ENCODE data around the gene GFER.

GFER gene

DNA sequence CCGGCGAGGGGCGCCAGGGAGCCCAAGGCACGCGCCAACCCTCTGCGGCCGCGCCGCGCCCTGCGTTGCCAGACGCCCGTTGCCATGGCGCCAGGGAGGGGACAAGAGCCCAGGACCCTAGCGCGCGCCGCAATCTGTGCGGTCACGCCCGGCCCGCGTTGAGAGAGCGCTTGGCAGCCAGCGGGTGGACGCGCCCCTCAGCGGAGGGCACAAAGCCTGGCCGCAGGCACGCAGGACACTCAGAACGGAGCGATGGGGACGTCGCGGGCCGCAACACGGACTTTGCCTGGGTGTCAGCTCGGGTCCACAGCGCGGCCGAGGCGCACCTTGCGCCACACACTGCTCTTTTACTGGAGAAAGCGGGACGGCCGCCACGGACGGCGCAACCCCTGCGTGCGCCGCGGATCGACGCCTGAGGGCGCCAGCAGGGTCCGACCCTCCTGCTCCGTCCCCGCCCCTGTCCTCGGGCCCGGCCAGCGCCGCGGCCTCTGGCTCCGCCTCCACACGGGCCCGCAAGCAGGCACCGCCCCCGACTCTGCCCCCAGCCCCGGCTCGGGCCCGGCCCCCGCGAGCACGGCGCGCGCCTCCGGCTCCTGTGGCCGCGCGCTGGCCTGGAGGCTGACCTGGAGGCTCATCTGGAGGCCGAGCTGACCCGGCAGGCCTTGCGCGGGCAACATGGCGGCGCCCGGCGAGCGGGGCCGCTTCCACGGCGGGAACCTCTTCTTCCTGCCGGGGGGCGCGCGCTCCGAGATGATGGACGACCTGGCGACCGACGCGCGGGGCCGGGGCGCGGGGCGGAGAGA is at the start of gene GFER:
Gene GFER (plus strand): TSS at position 650 of the 803 bp plus-strand sequence. CDS start 26 bp downstream, at position 676.
- H3K9me3 ChIP-seq (ENCODE audit: insufficient read depth, low read length, severe bottlenecking) = no peaks in the 10 kb centered on the region
- peaks cover 21% of the 10 kb centered on the region for H3K36me3 ChIP-seq (ENCODE audit: insufficient read depth, low read length)
- peak; percentile 65 for DNase-seq
- TF ChIP-seq EZH2 (IDR thresholded peaks at IDR 0.05; ENCODE audit: borderline replicate concordance, low read depth, low read length, severe bottlenecking) (peak; percentile 66), CTCF (IDR thresholded peaks at IDR 0.05; ENCODE audit: borderline replicate concordance, extremely low read depth, low read length, poor library complexity, severe bottlenecking) (peak; percentile 49)
- peak within 1 kb of the TSS; percentile 75 for H3K27ac ChIP-seq (ENCODE audit: low read length)
- ATAC-seq (ENCODE audit: insufficient read depth, low read depth) = peak; percentile 71
- H3K9ac ChIP-seq (ENCODE audit: low read depth, low read length) = peak within 1 kb of the TSS; percentile 93
- peaks cover 18% of the 10 kb centered on the region for H3K79me2 ChIP-seq (ENCODE audit: insufficient read depth, low read length)
- peak within 1 kb of the TSS; percentile 84 to 88 for H3K4me3 ChIP-seq (ENCODE audit: low read depth in 1 of 2, low read length in 2 of 2)
- H3K27me3 ChIP-seq (ENCODE audit: insufficient read depth, low read length, poor library complexity) = peaks cover 14% of the 10 kb centered on the region
- H3K4me2 ChIP-seq (ENCODE audit: insufficient read depth, low read length) = peak within 1 kb of the TSS; percentile 100
- H3K4me1 ChIP-seq (ENCODE audit: insufficient read depth, low read length) = peaks cover 24% of the 10 kb centered on the region
- H4K20me1 ChIP-seq (ENCODE audit: insufficient read depth, low read length) = peaks cover 4% of the 10 kb centered on the region; the same call in 1 of the 2 replicates
- peak within 1 kb of the TSS; percentile 99 for H2AFZ ChIP-seq (ENCODE audit: low read depth, low read length)

DNA sequence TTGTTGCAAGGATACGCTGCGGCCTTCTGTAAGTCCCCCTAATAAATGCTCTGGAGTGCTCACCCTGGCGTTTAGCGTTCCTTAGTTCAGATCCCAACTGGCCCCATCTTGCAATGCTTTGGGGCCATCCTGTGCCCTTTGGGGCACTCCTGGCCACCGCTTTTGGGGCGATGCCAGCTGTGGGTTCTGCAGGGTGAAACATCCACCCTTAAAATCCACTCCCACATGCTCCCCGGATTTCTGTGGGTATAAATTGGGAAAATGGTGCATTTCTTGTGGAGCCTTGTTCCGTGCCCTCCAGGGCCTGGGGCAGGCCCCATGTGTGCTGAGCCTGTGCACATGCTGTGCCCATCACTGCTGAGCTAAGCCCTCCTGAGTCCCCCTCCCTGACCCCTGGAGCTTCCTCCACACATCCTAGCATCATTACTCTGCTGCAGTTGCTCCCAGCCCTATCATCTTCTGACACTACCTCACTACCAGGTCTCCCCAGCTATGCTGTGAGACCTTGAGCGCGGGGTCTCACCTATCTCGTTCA is 47.0 kb upstream of the GFER start:
- no peaks in the 10 kb centered on the region for H3K9me3 ChIP-seq (ENCODE audit: insufficient read depth, low read length, severe bottlenecking)
- TF ChIP-seq CTCF (IDR thresholded peaks at IDR 0.05; ENCODE audit: borderline replicate concordance, extremely low read depth, low read length, poor library complexity, severe bottlenecking) = no peak
- no peak for TF ChIP-seq EZH2 (IDR thresholded peaks at IDR 0.05; ENCODE audit: borderline replicate concordance, low read depth, low read length, severe bottlenecking)
- H3K4me3 ChIP-seq (ENCODE audit: low read depth in 1 of 2, low read length in 2 of 2) = no peak overlapping the region
- no peak for ATAC-seq (ENCODE audit: insufficient read depth, low read depth)
- no peak overlapping the region for H3K27ac ChIP-seq (ENCODE audit: low read length)
- H3K79me2 ChIP-seq (ENCODE audit: insufficient read depth, low read length) = no peaks in the 10 kb centered on the region
- H3K9ac ChIP-seq (ENCODE audit: low read depth, low read length) = no peak overlapping the region
- H3K4me1 ChIP-seq (ENCODE audit: insufficient read depth, low read length) = peaks cover 8% of the 10 kb centered on the region
- H3K27me3 ChIP-seq (ENCODE audit: insufficient read depth, low read length, poor library complexity) = no peaks in the 10 kb centered on the region
- no peaks in the 10 kb centered on the region for H4K20me1 ChIP-seq (ENCODE audit: insufficient read depth, low read length)
- H2AFZ ChIP-seq (ENCODE audit: low read depth, low read length) = no peak overlapping the region
- DNase-seq = no peak
- H3K36me3 ChIP-seq (ENCODE audit: insufficient read depth, low read length) = peaks cover 28% of the 10 kb centered on the region
- no peak overlapping the region for H3K4me2 ChIP-seq (ENCODE audit: insufficient read depth, low read length)

- Histone ChIP-seq H3K36me3 (ENCODE audit: insufficient read depth, low read length) (peaks cover 28% of the 10 kb centered on the region), H3K4me2 (ENCODE audit: insufficient read depth, low read length) (no peak overlapping the region), H3K4me3 (ENCODE audit: low read depth in 1 of 2, low read length in 2 of 2) (no peak overlapping the region), H3K9ac (ENCODE audit: low read depth, low read length) (no peak overlapping the region), H3K9me3 (ENCODE audit: insufficient read depth, low read length, severe bottlenecking) (no peaks in the 10 kb centered on the region), H4K20me1 (ENCODE audit: insufficient read depth, low read length) (no peaks in the 10 kb centered on the region; the same call in 1 of the 2 replicates), H3K79me2 (ENCODE audit: insufficient read depth, low read length) (no peaks in the 10 kb centered on the region; the same call in none of the 2 replicates), H3K4me1 (ENCODE audit: insufficient read depth, low read length) (peaks cover 17% of the 10 kb centered on the region), H2AFZ (ENCODE audit: low read depth, low read length) (no peak overlapping the region), H3K27me3 (ENCODE audit: insufficient read depth, low read length, poor library complexity) (no peaks in the 10 kb centered on the region), H3K27ac (ENCODE audit: low read length) (no peak overlapping the region)
- DNase-seq (no peak), ATAC-seq (ENCODE audit: insufficient read depth, low read depth) (no peak)
- TF ChIP-seq CTCF (IDR thresholded peaks at IDR 0.05; ENCODE audit: borderline replicate concordance, extremely low read depth, low read length, poor library complexity, severe bottlenecking) = no peak
- TF ChIP-seq EZH2 (IDR thresholded peaks at IDR 0.05; ENCODE audit: borderline replicate concordance, low read depth, low read length, severe bottlenecking) = no peak
Measured at GRCh38 chr16:1938316-1938715, 45.7 kb upstream of the GFER start.

All from DND-41 (cell line).